ENCODE measurements around the gene PIK3R2. TPM values are rescaled to one million over a fixed set of nuclear protein-coding genes. Genes with fewer than 3 reads are reported as not detected.

Gene PIK3R2
- total and polyA plus RNA-seq, 2 of the 13 experiments (the other 11 are each of a cell fraction or from before 2014, with no cell fraction given): 18.6 to 25.3 TPM

DNA sequence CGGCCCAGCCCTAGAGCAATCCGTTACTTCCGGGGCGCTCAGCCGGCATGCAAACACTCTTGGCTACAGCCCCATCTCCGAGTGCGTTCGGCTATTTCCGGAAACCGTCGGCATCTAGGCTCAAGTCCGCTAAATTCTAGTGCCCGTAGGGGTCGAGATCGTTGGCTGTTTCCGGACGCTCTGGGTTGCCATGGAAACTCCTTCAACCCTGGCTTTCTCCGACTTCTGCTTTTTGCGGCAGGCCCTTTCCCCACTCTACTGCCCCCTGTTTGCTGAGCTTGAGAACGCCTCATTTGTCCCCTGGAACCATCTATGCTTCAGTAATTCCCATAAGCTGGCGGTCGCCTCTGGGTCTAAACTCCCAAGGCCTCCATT, 534 bp upstream of the PIK3R2 start (continued):
- TF ChIP-seq, protein P1, sequence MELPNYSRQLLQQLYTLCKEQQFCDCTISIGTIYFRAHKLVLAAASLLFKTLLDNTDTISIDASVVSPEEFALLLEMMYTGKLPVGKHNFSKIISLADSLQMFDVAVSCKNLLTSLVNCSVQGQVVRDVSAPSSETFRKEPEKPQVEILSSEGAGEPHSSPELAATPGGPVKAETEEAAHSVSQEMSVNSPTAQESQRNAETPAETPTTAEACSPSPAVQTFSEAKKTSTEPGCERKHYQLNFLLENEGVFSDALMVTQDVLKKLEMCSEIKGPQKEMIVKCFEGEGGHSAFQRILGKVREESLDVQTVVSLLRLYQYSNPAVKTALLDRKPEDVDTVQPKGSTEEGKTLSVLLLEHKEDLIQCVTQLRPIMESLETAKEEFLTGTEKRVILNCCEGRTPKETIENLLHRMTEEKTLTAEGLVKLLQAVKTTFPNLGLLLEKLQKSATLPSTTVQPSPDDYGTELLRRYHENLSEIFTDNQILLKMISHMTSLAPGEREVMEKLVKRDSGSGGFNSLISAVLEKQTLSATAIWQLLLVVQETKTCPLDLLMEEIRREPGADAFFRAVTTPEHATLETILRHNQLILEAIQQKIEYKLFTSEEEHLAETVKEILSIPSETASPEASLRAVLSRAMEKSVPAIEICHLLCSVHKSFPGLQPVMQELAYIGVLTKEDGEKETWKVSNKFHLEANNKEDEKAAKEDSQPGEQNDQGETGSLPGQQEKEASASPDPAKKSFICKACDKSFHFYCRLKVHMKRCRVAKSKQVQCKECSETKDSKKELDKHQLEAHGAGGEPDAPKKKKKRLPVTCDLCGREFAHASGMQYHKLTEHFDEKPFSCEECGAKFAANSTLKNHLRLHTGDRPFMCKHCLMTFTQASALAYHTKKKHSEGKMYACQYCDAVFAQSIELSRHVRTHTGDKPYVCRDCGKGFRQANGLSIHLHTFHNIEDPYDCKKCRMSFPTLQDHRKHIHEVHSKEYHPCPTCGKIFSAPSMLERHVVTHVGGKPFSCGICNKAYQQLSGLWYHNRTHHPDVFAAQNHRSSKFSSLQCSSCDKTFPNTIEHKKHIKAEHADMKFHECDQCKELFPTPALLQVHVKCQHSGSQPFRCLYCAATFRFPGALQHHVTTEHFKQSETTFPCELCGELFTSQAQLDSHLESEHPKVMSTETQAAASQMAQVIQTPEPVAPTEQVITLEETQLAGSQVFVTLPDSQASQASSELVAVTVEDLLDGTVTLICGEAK (IDR thresholded peaks at IDR 0.05): no peak
- TF ChIP-seq, protein P1 (CRISPR knock-in tag; IDR thresholded peaks at IDR 0.05): no peak
- TF ChIP-seq, protein P2, sequence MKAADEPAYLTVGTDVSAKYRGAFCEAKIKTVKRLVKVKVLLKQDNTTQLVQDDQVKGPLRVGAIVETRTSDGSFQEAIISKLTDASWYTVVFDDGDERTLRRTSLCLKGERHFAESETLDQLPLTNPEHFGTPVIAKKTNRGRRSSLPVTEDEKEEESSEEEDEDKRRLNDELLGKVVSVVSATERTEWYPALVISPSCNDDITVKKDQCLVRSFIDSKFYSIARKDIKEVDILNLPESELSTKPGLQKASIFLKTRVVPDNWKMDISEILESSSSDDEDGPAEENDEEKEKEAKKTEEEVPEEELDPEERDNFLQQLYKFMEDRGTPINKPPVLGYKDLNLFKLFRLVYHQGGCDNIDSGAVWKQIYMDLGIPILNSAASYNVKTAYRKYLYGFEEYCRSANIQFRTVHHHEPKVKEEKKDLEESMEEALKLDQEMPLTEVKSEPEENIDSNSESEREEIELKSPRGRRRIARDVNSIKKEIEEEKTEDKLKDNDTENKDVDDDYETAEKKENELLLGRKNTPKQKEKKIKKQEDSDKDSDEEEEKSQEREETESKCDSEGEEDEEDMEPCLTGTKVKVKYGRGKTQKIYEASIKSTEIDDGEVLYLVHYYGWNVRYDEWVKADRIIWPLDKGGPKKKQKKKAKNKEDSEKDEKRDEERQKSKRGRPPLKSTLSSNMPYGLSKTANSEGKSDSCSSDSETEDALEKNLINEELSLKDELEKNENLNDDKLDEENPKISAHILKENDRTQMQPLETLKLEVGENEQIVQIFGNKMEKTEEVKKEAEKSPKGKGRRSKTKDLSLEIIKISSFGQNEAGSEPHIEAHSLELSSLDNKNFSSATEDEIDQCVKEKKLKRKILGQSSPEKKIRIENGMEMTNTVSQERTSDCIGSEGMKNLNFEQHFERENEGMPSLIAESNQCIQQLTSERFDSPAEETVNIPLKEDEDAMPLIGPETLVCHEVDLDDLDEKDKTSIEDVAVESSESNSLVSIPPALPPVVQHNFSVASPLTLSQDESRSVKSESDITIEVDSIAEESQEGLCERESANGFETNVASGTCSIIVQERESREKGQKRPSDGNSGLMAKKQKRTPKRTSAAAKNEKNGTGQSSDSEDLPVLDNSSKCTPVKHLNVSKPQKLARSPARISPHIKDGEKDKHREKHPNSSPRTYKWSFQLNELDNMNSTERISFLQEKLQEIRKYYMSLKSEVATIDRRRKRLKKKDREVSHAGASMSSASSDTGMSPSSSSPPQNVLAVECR (CRISPR knock-in tag; IDR thresholded peaks at IDR 0.05; ENCODE audit: borderline replicate concordance): peak; percentile 64; the same call in 1 of the 2 replicates
- peak; percentile 23 for TF ChIP-seq AGO2 (optimal IDR thresholded peaks at IDR 0.05; ENCODE audit: low read depth, low read length)
- TF ChIP-seq, protein P3, sequence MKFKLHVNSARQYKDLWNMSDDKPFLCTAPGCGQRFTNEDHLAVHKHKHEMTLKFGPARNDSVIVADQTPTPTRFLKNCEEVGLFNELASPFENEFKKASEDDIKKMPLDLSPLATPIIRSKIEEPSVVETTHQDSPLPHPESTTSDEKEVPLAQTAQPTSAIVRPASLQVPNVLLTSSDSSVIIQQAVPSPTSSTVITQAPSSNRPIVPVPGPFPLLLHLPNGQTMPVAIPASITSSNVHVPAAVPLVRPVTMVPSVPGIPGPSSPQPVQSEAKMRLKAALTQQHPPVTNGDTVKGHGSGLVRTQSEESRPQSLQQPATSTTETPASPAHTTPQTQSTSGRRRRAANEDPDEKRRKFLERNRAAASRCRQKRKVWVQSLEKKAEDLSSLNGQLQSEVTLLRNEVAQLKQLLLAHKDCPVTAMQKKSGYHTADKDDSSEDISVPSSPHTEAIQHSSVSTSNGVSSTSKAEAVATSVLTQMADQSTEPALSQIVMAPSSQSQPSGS (CRISPR knock-in tag; IDR thresholded peaks at IDR 0.05): no peak
- no peak for TF ChIP-seq MEIS2 (CRISPR knock-in tag; IDR thresholded peaks at IDR 0.05)
- TF ChIP-seq ZNF564 (CRISPR knock-in tag; IDR thresholded peaks at IDR 0.05): peak; percentile 49; the same call in 1 of the 2 replicates
- TF ChIP-seq, protein P4, sequence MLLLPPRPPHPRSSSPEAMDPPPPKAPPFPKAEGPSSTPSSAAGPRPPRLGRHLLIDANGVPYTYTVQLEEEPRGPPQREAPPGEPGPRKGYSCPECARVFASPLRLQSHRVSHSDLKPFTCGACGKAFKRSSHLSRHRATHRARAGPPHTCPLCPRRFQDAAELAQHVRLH (CRISPR knock-in tag; IDR thresholded peaks at IDR 0.05; ENCODE audit: borderline replicate concordance, low read depth): peak; percentile 52
- TF ChIP-seq ELF4 (CRISPR knock-in tag; IDR thresholded peaks at IDR 0.05; ENCODE audit: borderline replicate concordance): peak; percentile 92; the same call in 1 of the 2 replicates
- TF ChIP-seq MIER2 (CRISPR knock-in tag; IDR thresholded peaks at IDR 0.05): no peak
- TF ChIP-seq ZNF160 (CRISPR knock-in tag; IDR thresholded peaks at IDR 0.05): no peak
